NCI-H2029 (cell line): ENCODE measurements around the gene VDR.

Source experiments
- DNase-seq: peaks from one replicate; lab custom pipeline; 2025; lab: John Stamatoyannopoulos, UW

Gene VDR

DNA sequence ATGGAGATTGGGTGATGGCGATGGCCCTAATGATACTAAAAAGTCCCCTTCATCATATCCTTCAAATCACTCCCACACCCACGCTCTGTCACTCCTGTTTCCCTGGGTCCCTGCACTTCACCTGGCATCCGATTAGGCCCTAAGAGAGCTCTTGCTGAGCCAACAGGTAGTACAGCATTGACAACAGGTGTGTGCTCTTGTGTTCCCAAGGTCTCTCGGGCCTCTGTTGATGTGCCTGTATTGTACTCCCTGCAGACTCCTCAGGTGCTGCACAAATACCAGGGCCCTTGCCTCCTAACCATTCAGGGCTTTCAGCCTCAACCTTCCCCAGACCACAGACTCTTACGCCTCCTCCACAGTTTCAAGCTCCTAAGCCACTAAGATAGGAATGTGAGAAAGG, 25.8 kb upstream of the VDR start:
- no peak for DNase-seq

DNA sequence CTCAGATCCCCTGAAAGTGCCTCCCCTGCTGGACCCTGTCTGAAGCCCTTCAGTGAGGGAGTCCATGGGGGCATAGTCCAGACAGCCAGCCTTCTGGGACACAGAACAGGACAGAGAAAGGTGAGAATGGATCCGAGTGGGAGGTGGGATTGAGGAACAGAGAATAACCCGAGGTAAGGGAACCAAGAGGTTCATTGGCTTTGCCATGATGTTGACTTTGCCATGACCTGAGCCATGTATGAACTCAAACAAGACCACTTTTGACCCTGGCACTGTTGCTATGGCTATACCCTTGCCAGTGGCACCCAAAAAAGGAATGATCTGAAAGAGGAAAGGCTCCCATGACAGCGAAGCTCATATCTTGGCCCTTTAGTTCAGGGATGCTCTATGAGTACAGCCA, 22.6 kb upstream of the VDR start:
- no peak for DNase-seq

DNA sequence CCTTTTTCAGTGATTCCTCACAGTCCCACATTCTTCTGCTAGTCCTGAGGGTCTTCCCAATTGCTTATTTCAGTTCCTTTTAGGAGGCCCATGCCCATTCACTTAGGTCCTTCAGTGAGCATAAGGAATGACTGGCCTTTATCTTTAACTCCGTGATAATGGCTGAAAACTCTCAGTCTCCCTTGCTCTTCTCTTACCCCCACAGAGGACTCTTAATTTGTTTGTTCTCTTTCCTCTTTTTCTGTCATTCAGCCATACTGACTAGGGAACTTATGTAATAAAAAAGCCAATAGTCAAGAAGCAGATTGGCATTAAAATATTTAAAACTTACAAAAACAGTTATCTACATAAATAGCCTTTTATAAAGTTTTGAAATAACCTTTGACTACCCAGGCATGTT, 17.1 kb upstream of the VDR start:
- DNase-seq: no peak

DNA sequence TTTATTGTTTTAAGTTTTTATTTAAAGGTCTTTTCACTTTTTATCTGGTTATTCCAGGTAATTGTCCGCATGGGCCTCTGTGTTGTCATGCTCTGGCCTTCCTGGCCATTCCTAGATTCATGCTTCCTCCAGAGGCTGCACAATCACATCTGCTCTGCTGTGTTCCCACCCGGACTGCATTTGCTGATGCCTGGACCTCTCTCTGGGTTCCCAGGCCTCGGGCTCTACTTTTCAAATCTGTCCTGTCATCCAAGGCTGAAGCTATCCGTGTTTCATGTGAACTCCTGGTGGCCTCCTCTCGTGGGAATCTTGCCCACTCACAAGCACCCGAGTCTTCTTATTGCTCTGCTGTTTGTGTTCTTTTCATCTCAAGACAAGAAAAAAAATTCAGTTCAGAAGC, 16.1 kb upstream of the VDR start:
- DNase-seq: no peak

DNA sequence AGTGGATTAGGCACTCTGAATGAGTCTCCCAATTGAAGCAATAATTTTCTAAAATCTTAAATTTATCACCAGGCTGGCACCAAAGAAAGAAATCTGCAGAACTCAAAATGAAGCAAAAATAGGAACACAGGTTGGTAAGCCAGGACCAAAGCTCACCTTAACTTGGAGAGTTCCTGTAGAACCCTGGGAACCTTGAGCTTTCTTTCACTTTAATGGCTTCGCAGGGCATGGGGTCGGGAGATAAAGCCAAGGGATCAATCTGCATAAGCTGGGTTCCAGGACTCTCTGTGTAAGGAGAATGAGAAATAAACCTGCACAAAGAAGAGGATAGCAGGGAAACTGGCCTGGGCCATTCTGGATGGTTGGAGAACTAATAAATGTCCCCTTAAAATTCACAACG, 8.3 kb upstream of the VDR start:
- no peak for DNase-seq

DNA sequence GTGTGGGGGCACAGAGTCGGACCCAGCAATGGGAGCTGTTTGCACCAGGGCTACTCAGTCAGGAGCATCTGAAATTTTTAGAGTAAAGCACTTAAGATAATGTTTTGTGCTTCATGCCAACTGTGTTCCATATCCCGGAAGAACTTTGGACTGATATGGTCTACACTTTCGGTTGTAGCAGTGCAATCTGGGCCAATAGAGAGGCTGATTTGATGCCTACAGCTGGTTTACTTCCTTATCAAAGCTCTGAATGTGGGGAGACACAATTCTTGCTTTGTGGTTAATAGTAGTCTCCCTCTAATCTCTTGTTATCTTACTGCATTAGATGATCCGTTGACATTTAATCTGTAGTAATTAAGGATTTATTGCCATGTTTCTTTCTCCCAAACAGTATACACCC, 7.8 kb upstream of the VDR start:
- DNase-seq: no peak

DNA sequence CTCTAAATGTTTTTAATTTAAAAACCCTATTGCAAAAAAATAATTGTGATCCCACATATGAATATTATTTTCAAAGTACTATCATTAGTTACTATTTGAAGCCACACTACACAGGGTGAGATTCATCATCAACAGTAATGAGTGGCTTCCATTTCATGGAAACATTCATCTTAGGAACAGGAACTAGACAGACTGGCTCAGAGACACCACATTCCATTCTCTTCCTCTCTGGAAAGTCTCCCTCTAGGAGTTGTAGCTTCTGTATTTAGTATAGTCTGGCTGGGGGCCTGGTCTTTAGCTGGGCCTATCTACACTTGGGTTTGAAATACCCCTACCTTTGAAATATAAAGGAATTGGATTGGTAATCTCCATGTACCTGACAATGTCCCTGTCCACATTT, 6.2 kb upstream of the VDR start:
- DNase-seq: no peak

DNA sequence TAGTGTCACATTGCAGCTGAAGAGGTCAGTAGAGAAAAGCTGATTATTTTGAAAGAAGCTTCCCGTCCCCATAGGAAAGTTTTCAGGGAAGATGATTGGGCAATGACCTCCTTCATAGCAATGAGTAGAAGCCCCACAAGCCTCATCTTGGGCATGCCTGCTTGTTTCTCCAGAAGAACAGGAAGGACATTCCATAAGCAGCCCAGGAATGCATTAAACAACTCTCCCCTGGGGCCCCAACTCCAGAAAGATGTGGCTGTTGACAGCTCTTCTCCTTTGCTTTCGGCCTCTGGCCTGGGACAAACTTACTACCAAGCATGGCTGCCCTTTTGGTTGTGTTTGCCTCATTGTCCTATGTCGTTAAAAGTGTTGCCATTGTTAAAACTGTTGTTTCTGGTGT, 5.7 kb upstream of the VDR start:
- DNase-seq: no peak

DNA sequence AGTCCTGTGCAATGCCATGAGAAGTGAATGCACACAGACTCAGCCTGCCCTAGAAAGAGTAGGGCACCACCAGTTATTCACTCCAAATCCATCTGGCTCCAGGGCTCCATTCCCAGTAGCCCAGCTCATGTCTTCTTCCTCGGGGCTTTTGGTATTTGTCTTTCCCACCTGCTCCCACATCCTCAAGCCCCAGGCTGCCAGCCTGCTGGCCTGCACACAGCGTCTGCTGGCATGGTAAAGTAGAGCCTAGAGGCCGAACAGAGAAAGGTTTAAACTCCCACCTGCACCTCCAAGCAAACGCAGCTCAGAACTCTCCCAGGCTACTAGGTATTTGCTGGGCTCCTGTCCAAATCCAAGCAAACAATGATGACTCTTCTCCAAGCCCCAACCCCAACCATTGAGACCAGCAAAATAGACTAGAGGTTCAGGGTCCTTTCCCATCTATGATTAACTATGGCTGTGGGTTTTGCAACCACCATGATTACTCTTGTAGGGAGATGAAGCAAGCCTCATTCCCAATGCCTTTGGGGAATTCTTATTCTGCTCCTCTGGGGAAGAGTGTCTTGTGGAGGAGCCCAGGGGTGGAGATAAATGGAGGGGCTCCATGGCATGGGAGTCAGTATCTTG, 5.2 kb upstream of the VDR start:
- DNase-seq: no peak

DNA sequence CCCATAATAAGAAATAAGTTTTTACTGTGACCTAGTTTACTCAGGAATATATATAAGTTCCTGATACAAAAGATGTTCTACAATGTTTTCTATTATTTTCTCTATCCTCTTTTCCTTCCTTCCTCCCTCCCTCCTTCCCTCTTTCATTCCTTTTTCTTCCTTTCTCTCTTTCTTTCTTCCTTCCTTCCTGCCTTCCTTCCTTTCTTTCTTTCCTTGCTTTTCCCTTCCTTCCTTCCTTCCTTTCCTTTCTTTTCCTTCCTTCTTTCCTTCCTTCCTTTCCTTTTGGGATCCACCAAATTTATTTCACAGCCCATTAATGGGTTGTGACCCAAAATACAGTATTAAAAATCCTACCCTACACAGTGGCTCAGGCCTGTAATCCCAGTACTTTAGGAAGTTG, 3.9 kb upstream of the VDR start:
- no peak for DNase-seq

DNA sequence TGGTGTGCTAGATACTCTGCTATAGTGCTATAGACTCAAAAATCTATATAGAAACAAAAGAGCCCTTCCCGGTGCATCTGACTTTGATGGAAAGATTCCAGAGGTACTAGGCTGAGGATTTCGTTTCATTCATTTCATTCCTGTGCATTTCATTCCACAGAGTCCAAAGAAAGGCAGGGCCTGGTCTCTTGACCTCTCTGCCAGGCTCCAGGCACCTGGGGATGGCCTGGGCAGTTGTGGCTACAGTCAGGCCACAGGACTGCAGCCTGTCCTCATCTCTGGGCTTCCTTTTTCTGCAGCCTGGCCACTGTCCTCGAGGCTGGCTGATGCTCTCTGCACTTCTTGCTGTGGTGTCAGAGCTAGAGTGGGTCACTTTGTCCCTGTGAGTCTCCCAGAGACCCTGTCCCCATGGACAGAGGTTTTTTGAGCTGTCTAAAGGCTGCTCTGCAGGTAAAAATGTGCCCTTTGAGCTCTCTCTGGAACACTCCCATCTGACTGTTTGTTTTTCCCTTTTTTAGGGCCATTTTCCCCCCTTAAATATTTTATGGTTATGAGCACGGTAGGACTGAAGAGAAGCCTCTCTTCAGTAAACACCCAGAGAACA, 3.2 kb upstream of the VDR start:
- no peak for DNase-seq

DNA sequence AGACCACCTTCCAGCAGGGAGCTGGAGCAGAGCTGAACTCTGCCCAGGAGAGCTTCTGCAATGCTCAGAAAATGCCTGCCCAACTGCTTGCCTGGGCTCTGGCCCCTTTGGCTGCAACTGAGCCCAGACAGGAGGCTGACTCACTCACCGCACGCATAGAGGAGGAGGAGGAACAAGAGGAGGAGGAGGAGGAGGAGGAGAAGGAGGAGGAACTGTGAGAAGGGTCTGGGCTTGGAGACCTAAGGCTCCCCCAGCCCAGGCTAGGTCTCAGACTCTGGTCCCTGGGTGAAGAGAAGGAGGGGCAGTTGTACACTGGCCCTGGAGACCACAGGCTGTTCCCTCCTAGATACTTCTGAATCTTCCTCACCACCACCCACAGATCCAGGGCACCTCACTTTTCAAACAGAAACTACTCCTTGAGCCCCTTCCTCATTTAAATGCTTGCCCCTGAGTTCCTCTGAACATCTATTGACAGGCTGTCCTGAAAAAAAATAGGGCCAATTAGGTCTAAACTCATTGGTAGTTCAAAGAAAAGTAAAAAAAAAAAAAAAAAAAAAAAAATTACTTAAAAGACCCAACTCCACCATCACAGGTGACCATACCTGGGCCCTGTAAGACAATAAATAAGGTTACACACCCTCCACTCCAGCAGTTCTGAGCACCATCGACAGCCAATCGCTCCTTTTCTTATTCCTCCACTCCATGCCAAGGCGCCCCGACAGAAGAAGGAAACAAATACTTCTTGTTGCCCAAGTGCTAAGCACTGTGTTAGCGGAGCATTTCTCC, 674 bp downstream of the VDR start:
- DNase-seq: no peak

DNA sequence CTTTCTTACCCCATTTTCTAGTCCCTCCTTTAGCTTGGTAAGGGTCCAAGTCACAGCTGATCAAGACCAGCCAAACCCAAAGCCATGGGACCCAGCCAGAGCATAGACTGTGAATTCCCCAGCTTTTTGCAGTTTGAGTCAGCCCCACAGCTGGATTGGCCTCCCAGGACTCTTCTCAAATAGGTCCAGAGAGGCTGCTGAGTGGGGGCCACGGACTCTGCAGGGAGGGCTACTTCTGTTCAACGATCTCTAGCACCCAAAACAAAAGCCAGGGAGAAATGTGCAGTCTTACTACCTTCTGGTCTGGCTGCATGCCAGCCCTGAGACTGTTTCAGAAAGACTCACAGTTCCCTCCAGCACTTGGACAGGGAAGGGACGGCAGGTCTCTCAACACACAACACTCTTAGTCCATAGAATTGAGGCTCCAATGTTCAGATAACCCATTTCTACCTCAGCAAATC, 1.6 kb downstream of the VDR start:
- DNase-seq: no peak

DNA sequence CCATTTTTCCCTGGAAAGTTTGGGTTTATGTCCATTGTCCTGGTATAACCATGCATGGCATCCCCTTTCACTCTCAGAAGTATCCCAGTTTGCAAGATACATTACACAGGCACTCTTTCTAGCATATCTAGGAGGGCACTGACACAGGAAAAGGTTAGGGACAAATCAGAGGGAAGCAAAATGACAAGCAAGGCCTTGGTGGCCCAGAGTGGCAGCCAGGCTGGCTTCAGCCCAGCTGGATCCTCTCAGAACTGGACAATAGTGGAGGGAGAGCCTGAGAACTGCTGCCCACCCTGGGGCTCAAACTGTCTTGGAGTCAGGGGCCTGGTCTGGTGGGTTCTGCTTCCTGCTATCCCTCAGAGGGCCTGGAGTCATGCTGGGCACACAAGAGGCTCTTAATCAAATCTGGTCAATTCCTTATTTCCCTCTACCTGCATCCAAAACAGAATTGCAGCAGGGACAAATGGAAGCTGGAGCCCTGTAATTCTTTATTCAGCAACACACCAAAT, 2.6 kb downstream of the VDR start:
- DNase-seq: no peak

DNA sequence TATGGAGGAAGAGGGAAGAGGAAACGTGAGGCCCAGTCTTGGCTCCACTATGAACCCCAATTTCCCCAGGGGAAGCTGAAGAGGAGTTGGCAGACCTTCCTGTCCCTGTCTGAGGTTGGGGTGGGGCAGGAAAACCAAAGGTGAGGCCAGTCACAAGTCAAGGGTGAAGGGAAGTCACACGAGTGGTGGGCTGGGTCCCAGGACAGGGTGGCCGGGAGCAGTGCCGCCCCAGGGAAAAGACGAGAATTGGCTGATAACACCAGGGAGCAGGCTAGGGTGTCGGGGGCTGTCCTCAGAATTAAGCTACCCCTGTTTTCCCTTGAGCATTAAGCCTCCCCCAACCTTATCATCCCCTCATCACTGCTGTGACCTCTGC, 3.1 kb downstream of the VDR start:
- no peak for DNase-seq

DNA sequence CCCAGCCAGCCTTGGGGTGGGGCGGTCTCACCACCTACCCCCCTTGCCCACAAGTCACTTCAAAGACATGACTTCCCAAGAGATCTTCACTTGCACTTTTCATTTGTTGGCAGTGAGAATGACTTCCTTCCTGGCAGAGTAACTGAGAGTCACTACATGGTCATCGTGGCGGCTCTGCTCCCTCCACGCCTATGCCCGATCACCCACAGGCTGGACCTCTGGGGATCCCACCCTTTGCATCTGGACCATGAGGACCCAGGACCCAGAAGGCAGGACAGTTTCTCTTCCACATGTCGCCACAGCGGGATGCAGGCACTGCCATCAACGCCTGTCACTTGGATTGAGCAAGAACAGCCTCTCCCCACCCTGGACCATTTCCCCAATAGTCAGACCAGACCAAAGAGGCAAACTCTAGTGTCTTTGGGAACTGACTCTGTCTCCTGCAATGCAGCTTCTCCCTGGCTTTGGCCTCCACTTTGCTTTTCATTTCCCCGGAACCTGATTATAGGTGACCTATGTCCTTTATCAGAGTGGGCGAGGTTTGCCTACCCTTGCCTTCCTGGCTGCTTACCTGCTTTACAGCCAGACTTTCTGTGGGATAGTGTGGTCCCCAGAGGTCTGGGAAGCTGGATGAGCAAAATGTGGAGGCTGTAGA, 3.6 kb downstream of the VDR start:
- DNase-seq: no peak

DNA sequence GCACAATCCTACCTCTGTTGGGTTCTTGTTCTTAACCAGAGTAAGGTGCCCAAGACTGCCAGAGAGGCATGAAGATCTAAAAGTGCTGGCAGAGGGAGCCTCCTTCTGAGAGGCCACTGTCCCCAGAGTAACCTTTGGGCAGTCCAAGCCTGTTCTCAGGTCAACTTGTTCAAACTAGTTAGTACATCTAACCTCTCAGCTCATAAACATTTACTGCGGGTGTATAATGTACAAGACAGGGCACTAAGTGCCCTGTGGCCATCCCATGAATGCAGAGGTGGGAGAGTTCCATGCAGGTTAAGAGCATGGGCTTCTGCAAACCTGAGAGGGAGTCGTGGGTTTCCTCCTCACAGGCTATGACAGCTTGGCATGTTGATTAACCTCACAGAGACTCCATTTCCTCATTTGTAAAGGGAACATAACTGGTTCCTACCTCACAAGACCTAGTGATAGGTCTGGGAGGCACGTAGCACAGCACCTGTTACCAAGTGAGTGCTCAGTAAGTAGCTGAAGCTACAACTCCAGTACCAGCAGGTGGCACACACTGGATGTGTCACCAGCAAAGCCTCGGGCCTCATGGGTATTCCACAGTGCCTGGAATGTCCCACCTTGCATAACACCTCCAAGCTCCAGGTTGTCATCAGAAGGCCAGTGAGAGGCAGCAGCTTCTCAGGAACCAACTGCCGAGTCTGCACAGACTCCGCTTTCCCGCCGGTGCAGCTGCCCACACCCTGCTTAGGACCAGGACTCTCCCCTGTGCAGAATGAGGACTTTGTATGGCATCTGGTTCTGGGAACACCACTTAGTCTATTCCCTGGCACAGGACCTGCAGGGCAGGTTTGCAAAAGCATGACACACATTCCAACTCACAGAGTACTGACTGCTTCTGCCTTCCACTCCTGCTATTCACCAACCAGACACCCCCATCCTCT, 4.4 kb downstream of the VDR start:
- no peak for DNase-seq

DNA sequence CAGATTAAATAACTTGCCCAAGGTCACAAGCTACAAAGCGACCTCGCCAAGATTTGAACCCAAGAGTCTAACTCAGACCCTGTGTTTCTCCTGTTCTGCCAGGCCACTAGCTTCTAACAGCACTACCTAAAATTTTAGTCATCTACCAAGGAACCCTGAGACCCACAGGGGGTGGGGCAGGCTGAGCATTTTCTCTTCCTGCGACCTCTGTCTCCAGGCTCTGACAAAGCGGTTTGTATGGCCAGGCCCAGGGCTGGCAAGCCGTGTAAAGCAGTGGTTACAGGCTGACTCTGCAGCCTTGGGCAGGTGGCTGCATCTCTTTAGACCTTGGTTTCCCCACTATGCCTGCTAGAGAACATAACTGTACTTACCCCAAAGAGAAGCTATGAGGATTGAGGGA, 5.3 kb downstream of the VDR start:
- no peak for DNase-seq

DNA sequence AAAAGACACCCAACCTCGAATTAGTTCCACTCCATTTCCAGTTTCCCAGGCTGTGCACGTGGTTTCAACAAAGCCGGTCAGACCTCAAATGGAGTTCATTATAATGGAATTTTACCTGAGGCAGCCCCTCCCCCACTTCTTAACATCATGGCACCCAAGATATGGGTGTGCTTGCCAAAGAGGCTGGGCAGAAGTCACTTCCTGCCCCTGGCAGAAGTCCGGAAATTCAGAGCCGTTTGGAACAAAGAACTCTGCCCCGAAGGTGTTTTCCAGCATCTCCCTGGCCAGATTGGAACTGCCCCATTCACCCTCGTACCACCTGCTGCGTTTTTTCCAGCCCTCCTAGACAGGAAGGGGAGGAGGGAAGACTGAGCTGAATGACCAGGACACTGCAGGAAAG, 8.2 kb downstream of the VDR start:
- peak; percentile 26 for DNase-seq

DNA sequence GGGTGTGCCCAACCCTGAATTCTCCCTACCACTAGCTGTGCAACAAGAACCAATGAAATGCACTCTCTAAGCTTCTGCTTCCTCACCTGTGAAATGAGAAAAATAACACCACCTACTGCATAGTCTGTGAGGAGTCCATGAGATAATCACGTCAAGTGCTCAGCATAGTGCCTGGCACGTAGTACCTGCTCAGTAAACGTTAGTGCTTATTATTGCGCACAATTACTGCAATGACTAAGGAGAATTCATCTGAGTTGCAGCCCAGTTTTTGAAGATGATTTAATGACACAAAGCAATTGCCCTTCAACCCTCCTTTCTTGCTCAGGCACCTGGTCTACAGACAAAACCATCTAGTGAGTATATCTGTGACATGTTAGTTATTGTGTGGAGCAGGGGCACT, 8.8 kb downstream of the VDR start:
- no peak for DNase-seq

DNA sequence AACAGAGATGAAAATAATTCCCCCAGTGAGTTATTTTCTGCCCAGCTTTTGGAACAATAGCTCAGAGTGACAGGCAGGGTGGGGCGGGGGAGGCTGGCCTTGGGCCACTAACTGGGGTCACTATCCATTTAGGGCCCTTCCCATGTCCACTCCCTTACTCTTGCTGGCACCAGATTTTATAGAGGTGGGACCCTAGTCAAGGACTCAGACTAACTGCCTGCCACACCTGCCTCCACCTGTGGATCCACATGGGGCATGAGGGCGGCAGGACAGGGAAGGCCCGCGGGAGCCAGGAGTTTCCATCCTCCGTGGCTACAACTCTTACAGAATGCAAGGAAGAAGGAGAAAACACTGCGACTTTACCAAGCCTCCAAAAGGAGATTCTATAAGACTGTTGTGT, 10.1 kb downstream of the VDR start:
- no peak for DNase-seq

DNA sequence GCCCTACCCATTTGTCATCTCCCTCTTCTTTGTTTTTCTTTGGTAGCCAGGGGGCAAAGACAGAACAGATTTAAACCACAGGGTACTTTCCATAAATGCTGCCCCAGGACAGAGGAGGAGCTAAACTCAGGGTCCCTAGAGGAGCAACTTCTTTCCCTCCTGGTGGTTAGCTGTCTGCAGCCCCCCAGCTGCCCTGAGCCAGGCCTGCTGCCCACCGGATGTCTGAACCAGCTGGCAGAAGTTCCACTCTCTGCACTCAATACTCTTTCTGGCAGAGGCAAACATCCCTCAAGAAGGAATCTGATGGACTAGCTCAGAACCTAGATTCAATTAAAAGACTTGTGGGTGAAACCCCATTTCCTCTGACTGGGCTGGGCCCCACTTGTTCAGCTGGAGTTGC, 10.7 kb downstream of the VDR start:
- DNase-seq: no peak
